ENCODE data around the gene TEX264.

GRCh38 chr3:51751287-51751686, 80.2 kb downstream of the TEX264 start:
- TF ChIP-seq CTCF (conservative IDR thresholded peaks at IDR 0.05; ENCODE audit: low read length): no peak
- no peak for TF ChIP-seq EZH2phosphoT487 (IDR thresholded peaks at IDR 0.05; ENCODE audit: borderline replicate concordance)

Data from Loucy (cell line).